H9 (cell line): ENCODE data around the gene SPTBN2. TPM values are rescaled to one million over a fixed set of nuclear protein-coding genes. Genes with fewer than 3 reads are reported as not detected.

Experiments used
- DNase-seq: peaks from one replicate; pipeline ENCODE4 v3.0.0-alpha.2; 2017
- H2AFZ ChIP-seq: one replicate; pipeline ENCODE4 v1.6.1; 2013; ENCODE audit warnings: mild to moderate bottlenecking, low read length, control low read depth, moderate library complexity
- H2AK5ac ChIP-seq: 2 replicates; pipeline ENCODE4 v1.6.1; 2013; ENCODE audit warnings: low read length, control low read depth, mixed read lengths; ENCODE audit not compliant: insufficient read length
- H2BK120ac ChIP-seq: one replicate; pipeline ENCODE4 v1.6.1; 2013; ENCODE audit warnings: low read depth, mild to moderate bottlenecking, low read length, control low read depth, inconsistent platforms; ENCODE audit not compliant: poor library complexity, severe bottlenecking
- H2BK12ac ChIP-seq: 2 replicates; pipeline ENCODE4 v1.6.1; 2013; ENCODE audit warnings: low read length, control low read depth, mixed read lengths, low read depth; ENCODE audit not compliant: insufficient read length
- H2BK15ac ChIP-seq: 2 replicates; pipeline ENCODE4 v1.6.1; 2013; ENCODE audit warnings: low read depth, low read length, control low read depth
- H2BK20ac ChIP-seq: one replicate; pipeline ENCODE4 v1.6.1; 2013; ENCODE audit warnings: low read depth, mild to moderate bottlenecking, low read length, control low read depth, inconsistent platforms; ENCODE audit not compliant: poor library complexity, severe bottlenecking
- H2BK5ac ChIP-seq: 2 replicates; pipeline ENCODE4 v1.6.1; 2013; ENCODE audit warnings: low read length, control low read depth, mixed read lengths; ENCODE audit not compliant: insufficient read length
- H3K14ac ChIP-seq: 2 replicates; pipeline ENCODE4 v1.6.1; 2013; ENCODE audit warnings: low read length, control low read depth; ENCODE audit not compliant: insufficient read depth
- H3K18ac ChIP-seq: 2 replicates; pipeline ENCODE4 v1.6.1; 2013; ENCODE audit warnings: low read depth, mild to moderate bottlenecking, mixed read lengths, low read length, control low read depth; ENCODE audit not compliant: insufficient read length
- H3K23ac ChIP-seq: 2 replicates; pipeline ENCODE4 v1.6.1; 2013; ENCODE audit warnings: low read length, control low read depth, mixed read lengths, low read depth; ENCODE audit not compliant: insufficient read length
- H3K23me2 ChIP-seq: 2 replicates; pipeline ENCODE4 v1.6.1; 2013; ENCODE audit warnings: low read depth, mild to moderate bottlenecking, mixed read lengths, low read length, control low read depth; ENCODE audit not compliant: insufficient read length, poor library complexity, severe bottlenecking
- H3K27ac ChIP-seq: 2 replicates; pipeline ENCODE4 v1.5.1; 2013; ENCODE audit warnings: low read length, control low read depth, mixed read lengths, low read depth; ENCODE audit not compliant: insufficient read length
- H3K27me3 ChIP-seq: 2 replicates; pipeline ENCODE4 v1.6.1; 2013; ENCODE audit warnings: low read length, control low read depth, inconsistent platforms; ENCODE audit not compliant: insufficient read depth
- H3K4ac ChIP-seq: 2 replicates; pipeline ENCODE4 v1.6.1; 2013; ENCODE audit warnings: low read depth, mild to moderate bottlenecking, control low read depth, inconsistent platforms, low read length, moderate library complexity
- H3K4me1 ChIP-seq: 2 replicates; pipeline ENCODE4 v1.6.1; 2013; ENCODE audit warnings: low read length, control low read depth, inconsistent platforms; ENCODE audit not compliant: insufficient read depth
- H3K4me2 ChIP-seq: 2 replicates; pipeline ENCODE4 v1.6.1; 2013; ENCODE audit warnings: low read length, control low read depth, mixed read lengths; ENCODE audit not compliant: insufficient read length, insufficient read depth
- H3K56ac ChIP-seq: 2 replicates; pipeline ENCODE4 v1.6.1; 2013; ENCODE audit warnings: low read depth, mild to moderate bottlenecking, mixed read lengths, low read length, control low read depth; ENCODE audit not compliant: insufficient read length
- H3K79me1 ChIP-seq: 2 replicates; pipeline ENCODE4 v1.6.1; 2013; ENCODE audit warnings: low read depth, mild to moderate bottlenecking, moderate library complexity, low read length, control low read depth, inconsistent platforms; ENCODE audit not compliant: insufficient read depth, poor library complexity, severe bottlenecking
- H3K79me2 ChIP-seq: 2 replicates; pipeline ENCODE4 v1.6.1; 2013; ENCODE audit warnings: low read length, control low read depth, inconsistent platforms; ENCODE audit not compliant: insufficient read depth
- H3K9ac ChIP-seq: 2 replicates; pipeline ENCODE4 v1.6.1; 2013; ENCODE audit warnings: low read length, control low read depth, mixed read lengths; ENCODE audit not compliant: insufficient read length; ENCODE audit errors: extremely low read depth
- H3K9me3 ChIP-seq: one replicate; pipeline ENCODE4 v1.6.1; 2013; ENCODE audit warnings: low read depth, low read length, inconsistent platforms; ENCODE audit not compliant: control insufficient read depth
- H3T11ph ChIP-seq: one replicate; pipeline ENCODE4 v1.6.1; 2013; ENCODE audit warnings: mild to moderate bottlenecking, low read length, control low read depth, inconsistent platforms
- H4K20me1 ChIP-seq: one replicate; pipeline ENCODE4 v1.6.1; 2013; ENCODE audit not compliant: control insufficient read depth, insufficient read length, insufficient read depth
- H4K5ac ChIP-seq: 2 replicates; pipeline ENCODE4 v1.6.1; 2013; ENCODE audit warnings: low read depth, mild to moderate bottlenecking, mixed read lengths, low read length, control low read depth; ENCODE audit not compliant: insufficient read length
- H4K8ac ChIP-seq: replicated peaks from 2 replicates; pipeline ENCODE4 v1.6.1; 2013; ENCODE audit warnings: low read length, control low read depth, mixed read lengths, low read depth; ENCODE audit not compliant: insufficient read length
- H4K91ac ChIP-seq: 2 replicates; pipeline ENCODE4 v1.6.1; 2013; ENCODE audit warnings: low read depth, mild to moderate bottlenecking, moderate library complexity, mixed read lengths, low read length, control low read depth; ENCODE audit not compliant: insufficient read length
- H3K27ac Mint-ChIP-seq, 3 experiments: 2 replicates in 2 of 3; 3 replicates in 1 of 3; pipeline ENCODE4 v1.8.0; 2020 to 2021; ENCODE audit warnings: mixed read lengths in 3 of 3, mild to moderate bottlenecking in 1 of 3, moderate library complexity in 1 of 3
- H3K27me3 Mint-ChIP-seq: 2 replicates; pipeline ENCODE4 v1.8.0; 2021; ENCODE audit warnings: low read depth, mild to moderate bottlenecking, moderate library complexity, mixed read lengths
- H3K36me3 Mint-ChIP-seq, 3 experiments: 2 replicates in 2 of 3; 3 replicates in 1 of 3; pipeline ENCODE4 v1.8.0; 2020 to 2021; ENCODE audit warnings: low read depth in 3 of 3, mixed read lengths in 3 of 3; ENCODE audit not compliant: insufficient read depth in 1 of 3
- H3K4me1 Mint-ChIP-seq, 2 experiments: 2 replicates each; pipeline ENCODE4 v1.8.0; 2020; ENCODE audit warnings: mixed read lengths in 2 of 2
- H3K4me3 Mint-ChIP-seq, 2 experiments: 2 replicates in 1 of 2; 3 replicates in 1 of 2; pipeline ENCODE4 v1.8.0; 2020 to 2021; ENCODE audit warnings: mild to moderate bottlenecking in 2 of 2, mixed read lengths in 2 of 2, moderate library complexity in 1 of 2
- H3K9me3 Mint-ChIP-seq, 2 experiments: 2 replicates in 1 of 2; 3 replicates in 1 of 2; pipeline ENCODE4 v1.8.0; 2020; ENCODE audit warnings: mild to moderate bottlenecking in 2 of 2, mixed read lengths in 2 of 2, moderate library complexity in 1 of 2
- CTCF ChIP-seq: fragments of 200-600 bp; sonication (generic); conservative IDR thresholded peaks from 3 replicates; pipeline ENCODE4 v1.8.0; 2021; ENCODE audit warnings: antibody characterized with exemption, mild to moderate bottlenecking
- WGBS: extraction: QIAGEN DNeasy Blood & Tissue Kit; methylation state at CpG from one replicate; pipeline ENCODE4 v1.1.7; 2013; ENCODE audit warnings: missing lambda C conversion rate, low lambda C conversion rate, mixed read lengths; ENCODE audit not compliant: insufficient read length; ENCODE audit errors: extremely low coverage; 5-methylcytosine and 5-hydroxymethylcytosine counted together
- total RNA-seq: library from RNA; stranded (reverse); gene quantifications from 2 replicates; pipeline ENCODE4 v1.2.1, GENCODE V29; 2021

Gene SPTBN2
- total RNA-seq, 1 experiment from 2014 or later: 80.4 TPM

- no peak overlapping the region for H3K4ac ChIP-seq
- no peak overlapping the region for H2BK120ac ChIP-seq
- H4K5ac ChIP-seq: no peak overlapping the region
- H3K9ac ChIP-seq: no peak overlapping the region
- H3K23ac ChIP-seq: no peak overlapping the region
- H4K91ac ChIP-seq: no peak overlapping the region
- H3K36me3 Mint-ChIP-seq: peaks cover 0 to 7% (median 5%) of the 10 kb centered on the region in 3 experiments; a peak in 3 of 7 replicates
- H2BK20ac ChIP-seq: no peak overlapping the region
- H3K27me3 Mint-ChIP-seq: peaks cover 2% of the 10 kb centered on the region; the same call in 1 of the 2 replicates
- H2BK15ac ChIP-seq: no peak overlapping the region
- TF ChIP-seq CTCF: no peak
- H3K9me3 Mint-ChIP-seq: no peaks in the 10 kb centered on the region
- H2AK5ac ChIP-seq: no peak overlapping the region
- H2AFZ ChIP-seq: no peak overlapping the region
- no peak overlapping the region for H3K4me3 Mint-ChIP-seq
- no peak overlapping the region for H3K4me2 ChIP-seq
- no peak overlapping the region for H3K27ac Mint-ChIP-seq
- no CpG with 5 or more reads among the region's 7 CpGs for WGBS
- H3K27ac ChIP-seq: no peak overlapping the region
- no peaks in the 10 kb centered on the region for H3K27me3 ChIP-seq
- H2BK5ac ChIP-seq: no peak overlapping the region
- no peak overlapping the region for H3T11ph ChIP-seq
- H3K18ac ChIP-seq: no peak overlapping the region
- no peaks in the 10 kb centered on the region for H3K9me3 ChIP-seq
- no peaks in the 10 kb centered on the region for H4K20me1 ChIP-seq
- peaks cover 3 to 24% of the 10 kb centered on the region in 2 experiments; a peak in 3 of 4 replicates for H3K4me1 Mint-ChIP-seq
- no peak overlapping the region for H3K56ac ChIP-seq
- no peaks in the 10 kb centered on the region for H3K79me2 ChIP-seq
- no peak overlapping the region for H2BK12ac ChIP-seq
- no peak overlapping the region for H4K8ac ChIP-seq
- H3K4me1 ChIP-seq: no peaks in the 10 kb centered on the region
- DNase-seq: no peak
- H3K14ac ChIP-seq: no peak overlapping the region
- no peaks in the 10 kb centered on the region for H3K23me2 ChIP-seq
- H3K79me1 ChIP-seq: peaks cover 15% of the 10 kb centered on the region
Observed at GRCh38 chr11:66747480-66747879, 18.5 kb upstream of the SPTBN2 start.
